WI38 (cell line): ENCODE results near the gene CNTN6.

Source experiments
- H3K4me3 ChIP-seq: 2 replicates; pipeline ENCODE4 v1.5.1; 2011; ENCODE audit warnings: low read depth, mild to moderate bottlenecking, control low read depth, low read length
- CTCF ChIP-seq: IDR thresholded peaks from 2 replicates; pipeline ENCODE4 v1.5.1; 2012; ENCODE audit warnings: low read depth, mild to moderate bottlenecking, control low read depth, low read length

CNTN6 gene

GRCh38 chr3:1079662-1080061 is 13.2 kb upstream of the CNTN6 start:
- TF ChIP-seq CTCF: no peak
- H3K4me3 ChIP-seq: no peak overlapping the region

- no peak overlapping the region for H3K4me3 ChIP-seq
- no peak for TF ChIP-seq CTCF
These were observed 10.7 kb upstream of the CNTN6 start for GRCh38 chr3:1082108-1082507.

- no peak for TF ChIP-seq CTCF
- no peak overlapping the region for H3K4me3 ChIP-seq
These were observed 5.7 kb upstream of the CNTN6 start for GRCh38 chr3:1087066-1087560.

- no peak for TF ChIP-seq CTCF
- no peak overlapping the region for H3K4me3 ChIP-seq
These were observed 4.3 kb upstream of the CNTN6 start for GRCh38 chr3:1088503-1088902.

GRCh38 chr3:1091286-1091685 is 1.5 kb upstream of the CNTN6 start:
- no peak for TF ChIP-seq CTCF
- no peak overlapping the region for H3K4me3 ChIP-seq

GRCh38 chr3:1092061-1092460 is 763 bp upstream of the CNTN6 start:
- no peak for TF ChIP-seq CTCF
- no peak overlapping the region for H3K4me3 ChIP-seq

GRCh38 chr3:1093217-1093616 is 393 bp downstream of the CNTN6 start:
- no peak overlapping the region for H3K4me3 ChIP-seq
- no peak for TF ChIP-seq CTCF
